GM19324 (cell line): Measurements from ENCODE around the gene SLC9A4.
"Not testable (repeated sequence)": the region's sequence is repeated elsewhere in the genome, so short reads cannot be mapped to it uniquely, and the experiment has no call there.

Experiments used
- ATAC-seq: cut with Tn5 transposase; IDR thresholded peaks from one replicate; pipeline ENCODE4 v1.9.1; 2021; ENCODE audit warnings: mild to moderate bottlenecking, moderate library complexity; ENCODE audit not compliant: unreplicated experiment, low FRiP score

SLC9A4 gene

GRCh38 chr2:102544182-102544581 lies 71.2 kb downstream of the SLC9A4 start:
- no peak for ATAC-seq

DNA sequence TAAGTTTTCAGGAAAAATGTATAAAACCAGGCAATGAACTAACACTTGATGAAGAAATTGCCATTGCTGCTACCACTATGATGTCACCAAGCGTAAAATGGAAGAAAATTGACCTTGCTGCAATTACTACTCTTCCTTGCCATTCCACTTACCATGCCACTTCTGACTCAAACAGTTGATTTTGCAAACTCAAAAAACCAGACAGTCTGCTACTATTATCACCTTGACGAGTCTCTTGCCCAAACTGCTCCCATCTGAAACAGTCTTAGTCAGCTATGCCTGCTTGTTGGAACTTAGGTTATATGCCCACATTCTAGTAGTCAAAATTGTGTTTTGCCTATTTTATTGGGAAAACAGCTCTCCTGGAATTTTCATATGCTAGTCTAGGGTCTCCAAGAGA lies 74.4 kb downstream of the SLC9A4 start:
- no peak for ATAC-seq

DNA sequence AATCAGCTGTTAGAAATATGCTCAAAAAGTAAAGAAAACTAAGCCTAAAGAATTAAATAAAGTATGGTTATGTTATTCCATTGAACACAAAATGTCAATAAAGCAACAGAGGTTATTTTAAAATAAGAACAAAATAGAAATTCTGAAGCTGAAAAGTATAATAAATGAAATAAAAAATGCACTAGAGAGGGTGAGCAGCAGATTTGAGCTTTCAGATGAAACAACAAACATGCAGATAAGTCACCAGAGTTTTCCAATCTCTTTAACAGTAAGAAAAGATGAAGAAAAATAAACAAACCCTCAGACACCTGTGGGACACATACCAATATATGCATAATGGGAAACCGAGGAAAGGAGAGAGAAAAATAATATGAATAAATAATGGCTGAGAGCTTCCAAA lies 76.0 kb downstream of the SLC9A4 start:
- no peak for ATAC-seq

GRCh38 chr2:102550151-102550550 lies 77.1 kb downstream of the SLC9A4 start:
- ATAC-seq, result no peak

- ATAC-seq, result no peak
These were observed 78.5 kb downstream of the SLC9A4 start for GRCh38 chr2:102551329-102552096.

GRCh38 chr2:102553601-102554000 lies 80.6 kb downstream of the SLC9A4 start:
- no peak for ATAC-seq

- no peak for ATAC-seq
These were observed 85.4 kb downstream of the SLC9A4 start for GRCh38 chr2:102558463-102558862.

- ATAC-seq, result not testable (repeated sequence)
These were observed 89.5 kb downstream of the SLC9A4 start for GRCh38 chr2:102562542-102562941.

DNA sequence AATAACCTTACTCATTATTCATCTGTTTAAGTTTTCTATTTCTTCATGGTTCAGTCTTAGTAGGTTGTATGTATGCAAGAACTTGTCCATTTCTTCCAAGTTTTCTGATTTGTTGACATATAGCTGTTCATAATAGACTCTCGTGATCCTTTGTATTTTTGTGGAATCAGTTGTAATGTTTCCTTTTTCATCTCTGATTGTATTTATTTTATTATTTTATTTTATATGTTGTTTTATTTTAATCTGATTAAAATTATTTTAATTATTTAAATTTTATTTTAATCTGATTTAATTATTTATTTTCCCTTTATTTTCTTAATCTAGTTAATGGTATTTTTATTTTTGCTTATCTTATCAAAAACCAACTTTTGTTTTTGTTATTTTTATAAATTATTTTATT lies 102.9 kb downstream of the SLC9A4 start:
- no peak for ATAC-seq

DNA sequence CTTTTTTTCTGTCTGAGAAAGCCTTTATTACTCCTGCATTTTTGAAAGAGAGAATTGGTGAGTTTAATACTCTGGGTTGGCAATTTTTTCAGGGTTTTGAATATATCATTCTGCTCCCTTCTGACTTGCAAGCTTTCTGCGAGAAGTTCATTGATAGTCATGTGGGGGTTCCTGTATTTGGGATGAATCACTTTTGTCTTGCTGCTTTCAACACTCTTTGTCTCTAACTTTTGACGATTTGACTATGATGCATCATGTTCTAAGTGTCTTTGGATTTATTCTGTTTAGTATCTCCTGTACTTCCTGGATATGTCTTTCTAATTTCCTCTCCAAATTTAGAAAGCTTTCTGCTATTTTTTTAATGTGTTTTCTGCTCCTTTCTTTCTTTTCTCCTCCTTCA lies 105.3 kb downstream of the SLC9A4 start:
- no peak for ATAC-seq

DNA sequence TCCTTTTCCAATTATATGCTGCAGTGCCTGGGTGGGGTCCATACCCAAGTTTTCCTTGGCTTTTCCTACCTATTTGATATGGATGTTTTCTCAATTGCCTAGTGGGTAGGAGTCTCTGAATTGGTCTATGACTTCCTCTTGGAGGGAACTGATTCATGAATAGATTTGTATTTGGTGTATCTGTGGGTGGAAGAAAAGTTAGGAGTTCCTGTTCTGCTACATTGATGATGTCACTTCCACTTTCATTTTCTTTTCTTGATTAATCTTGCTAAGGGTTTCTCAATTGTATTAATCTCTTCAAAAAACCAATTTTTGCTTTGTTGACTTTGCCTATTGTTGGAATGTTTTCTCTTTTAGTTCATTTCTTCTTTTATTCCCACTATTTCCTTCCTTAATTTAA lies 108.9 kb downstream of the SLC9A4 start:
- ATAC-seq, result no peak

- no peak for ATAC-seq
These were observed 109.8 kb downstream of the SLC9A4 start for GRCh38 chr2:102582845-102583244.
